HG02840 (cell line): ENCODE measurements around the gene CCDC167.

Experiments
- ATAC-seq: cut with Tn5 transposase; IDR thresholded peaks from one replicate; pipeline ENCODE4 v1.9.1; 2021; ENCODE audit warnings: mild to moderate bottlenecking, moderate library complexity, moderate number of reproducible peaks; ENCODE audit not compliant: unreplicated experiment, low FRiP score

Gene CCDC167

GRCh38 chr6:37435373-37435772, 64.3 kb downstream of the CCDC167 start:
- ATAC-seq: no peak

- peak; percentile 29 for ATAC-seq
These were observed 65.9 kb downstream of the CCDC167 start for GRCh38 chr6:37433657-37434271.
